Measurements from ENCODE around the gene FUT1.

The FUT1 gene

GRCh38 chr19:48738557-48739403 lies 13.7 kb downstream of the FUT1 start:
- peak overlapping the region; percentile 92 for H4K8ac ChIP-seq (ENCODE audit: low read depth, low read length)
- peaks cover 8% of the 10 kb centered on the region for H3K79me1 ChIP-seq (ENCODE audit: low read length)
- peak; percentile 85 to 93 for DNase-seq
- peaks cover 4% of the 10 kb centered on the region for H3K9me3 ChIP-seq (ENCODE audit: insufficient read depth, low read depth, low read length)
- peak overlapping the region; percentile 61 for H3K18ac ChIP-seq (ENCODE audit: low read length)
- peak overlapping the region; percentile 76 for H4K12ac ChIP-seq (ENCODE audit: low read depth, low read length)
- peak overlapping the region; percentile 72 for H3K4me2 ChIP-seq (ENCODE audit: low read length)
- H2BK12ac ChIP-seq (ENCODE audit: low read length), result peak overlapping the region; percentile 17
- H3K14ac ChIP-seq (ENCODE audit: low read length), result peak overlapping the region; percentile 60
- peaks cover 16% of the 10 kb centered on the region for H3K27me3 ChIP-seq (ENCODE audit: insufficient read depth, low read length)
- peak overlapping the region; percentile 61 for H4K91ac ChIP-seq (ENCODE audit: low read depth, low read length)
- peak overlapping the region; percentile 68 for H3K9ac ChIP-seq (ENCODE audit: low read length)
- WGBS (ENCODE audit: extremely low coverage, insufficient coverage, insufficient read length), result no CpG with 5 or more reads among the region's 96 CpGs
- no peaks in the 10 kb centered on the region for H3K79me2 ChIP-seq (ENCODE audit: control insufficient read depth, insufficient read depth, low read length, poor library complexity)
- no peaks in the 10 kb centered on the region for H3K36me3 ChIP-seq (ENCODE audit: control insufficient read depth in 1 of 2, insufficient read depth in 2 of 2, low read length in 2 of 2)
- peak overlapping the region; percentile 57 for H2AFZ ChIP-seq (ENCODE audit: insufficient read depth, low read length, poor library complexity)
- H3K4me1 ChIP-seq (ENCODE audit: control insufficient read depth in 1 of 2, insufficient read depth in 2 of 2, low read length in 2 of 2), result peaks cover 9 to 10% of the 10 kb centered on the region in 2 experiments
- H3K23ac ChIP-seq (ENCODE audit: low read length), result no peak overlapping the region
- H2BK5ac ChIP-seq (ENCODE audit: low read depth, low read length, poor library complexity), result no peak overlapping the region
- peak overlapping the region; percentile 46 for H2BK120ac ChIP-seq (ENCODE audit: insufficient read depth, low read length, poor library complexity)
- H3K27ac ChIP-seq (ENCODE audit: low read depth, low read length), result no peak overlapping the region
- H2AK5ac ChIP-seq (ENCODE audit: low read length), result no peak overlapping the region
- no peak overlapping the region for H3K4ac ChIP-seq (ENCODE audit: low read depth, low read length)
- peak overlapping the region; percentile 5 for H3K4me3 ChIP-seq (ENCODE audit: low read depth, low read length)

DNA sequence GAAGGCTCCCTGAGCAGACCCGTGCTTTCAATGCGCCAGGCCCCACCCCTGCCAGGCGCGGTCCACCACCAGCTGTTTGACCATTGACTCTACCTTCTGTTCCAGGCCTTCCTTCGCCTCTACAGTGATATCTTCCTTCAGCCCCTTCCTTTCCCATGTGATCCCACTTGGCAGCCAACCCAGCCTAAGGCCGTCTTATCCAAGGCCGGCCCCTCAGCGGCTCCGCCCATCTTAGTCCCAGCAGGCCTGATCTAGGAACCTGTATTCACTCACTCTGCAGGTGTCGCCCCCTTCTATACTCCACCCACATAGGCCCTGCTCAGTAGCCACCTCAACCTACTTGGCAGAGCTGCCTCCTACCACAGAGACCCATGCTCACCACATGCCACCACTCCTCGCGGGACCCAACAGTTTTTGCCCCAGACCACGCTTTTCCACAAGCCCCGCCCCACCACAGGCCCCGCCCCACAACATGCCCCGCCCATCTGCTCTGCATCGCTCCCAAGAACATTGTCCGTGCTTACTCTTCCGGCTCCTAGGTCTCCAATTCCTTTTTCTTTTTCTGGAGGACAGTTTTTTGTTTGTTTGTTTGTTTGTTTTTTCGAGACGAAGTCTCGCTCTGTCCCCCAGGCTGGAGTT lies 15.0 kb downstream of the FUT1 start:
- no peak overlapping the region for H3K4me3 ChIP-seq (ENCODE audit: low read depth, low read length)
- H4K8ac ChIP-seq (ENCODE audit: low read depth, low read length), result no peak overlapping the region
- H2BK12ac ChIP-seq (ENCODE audit: low read length), result no peak overlapping the region
- DNase-seq, result no peak
- H2AK5ac ChIP-seq (ENCODE audit: low read length), result no peak overlapping the region
- no peak overlapping the region for H3K4ac ChIP-seq (ENCODE audit: low read depth, low read length)
- H3K79me2 ChIP-seq (ENCODE audit: control insufficient read depth, insufficient read depth, low read length, poor library complexity), result no peaks in the 10 kb centered on the region
- peaks cover 9 to 10% of the 10 kb centered on the region in 2 experiments for H3K4me1 ChIP-seq (ENCODE audit: control insufficient read depth in 1 of 2, insufficient read depth in 2 of 2, low read length in 2 of 2)
- H3K4me2 ChIP-seq (ENCODE audit: low read length), result no peak overlapping the region
- H4K91ac ChIP-seq (ENCODE audit: low read depth, low read length), result no peak overlapping the region
- no peak overlapping the region for H2AFZ ChIP-seq (ENCODE audit: insufficient read depth, low read length, poor library complexity)
- no peak overlapping the region for H3K14ac ChIP-seq (ENCODE audit: low read length)
- no peak overlapping the region for H3K18ac ChIP-seq (ENCODE audit: low read length)
- no peak overlapping the region for H2BK120ac ChIP-seq (ENCODE audit: insufficient read depth, low read length, poor library complexity)
- H3K9ac ChIP-seq (ENCODE audit: low read length), result no peak overlapping the region
- H3K36me3 ChIP-seq (ENCODE audit: control insufficient read depth in 1 of 2, insufficient read depth in 2 of 2, low read length in 2 of 2), result no peaks in the 10 kb centered on the region
- no CpG with 5 or more reads among the region's 22 CpGs for WGBS (ENCODE audit: extremely low coverage, insufficient coverage, insufficient read length)
- H3K79me1 ChIP-seq (ENCODE audit: low read length), result peaks cover 8% of the 10 kb centered on the region
- no peak overlapping the region for H3K27ac ChIP-seq (ENCODE audit: low read depth, low read length)
- H2BK5ac ChIP-seq (ENCODE audit: low read depth, low read length, poor library complexity), result no peak overlapping the region
- H3K27me3 ChIP-seq (ENCODE audit: insufficient read depth, low read length), result peaks cover 16% of the 10 kb centered on the region
- no peak overlapping the region for H3K23ac ChIP-seq (ENCODE audit: low read length)
- no peak overlapping the region for H4K12ac ChIP-seq (ENCODE audit: low read depth, low read length)
- peaks cover 4% of the 10 kb centered on the region for H3K9me3 ChIP-seq (ENCODE audit: insufficient read depth, low read depth, low read length)

DNA sequence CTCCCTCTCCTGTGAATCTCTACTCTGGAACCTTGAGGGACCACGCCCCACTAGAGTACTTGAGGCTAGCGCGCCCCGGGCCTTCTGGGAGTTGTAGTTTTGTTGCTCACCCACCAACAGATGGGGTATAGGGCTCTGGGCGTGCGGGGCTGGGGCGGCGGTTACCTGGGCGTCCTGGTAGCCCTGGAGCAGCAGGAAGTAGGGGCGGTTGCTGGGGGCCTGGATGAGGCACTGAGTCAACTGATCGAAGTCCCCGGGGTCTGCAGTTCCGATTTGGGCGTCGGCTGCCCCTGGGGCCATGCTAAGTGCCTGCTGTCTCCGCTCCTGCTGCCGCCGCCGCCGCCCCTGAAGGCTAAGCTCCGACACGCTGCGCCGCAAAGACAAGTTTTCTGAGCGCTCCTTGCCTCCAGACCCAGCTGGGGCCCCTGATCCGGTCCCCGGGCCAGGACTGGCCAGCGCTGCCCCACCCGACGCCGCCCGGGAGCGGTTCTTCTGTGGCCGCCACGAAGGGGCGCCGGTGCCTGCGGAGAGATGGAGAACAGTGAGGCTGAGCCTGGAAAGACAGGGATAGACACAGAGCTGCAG lies 17.3 kb downstream of the FUT1 start:
- H3K79me2 ChIP-seq (ENCODE audit: control insufficient read depth, insufficient read depth, low read length, poor library complexity), result no peaks in the 10 kb centered on the region

GRCh38 chr19:48734625-48735024 lies 17.8 kb downstream of the FUT1 start:
- Histone ChIP-seq H2BK120ac (ENCODE audit: insufficient read depth, low read length, poor library complexity) (no peak overlapping the region), H3K9me3 (ENCODE audit: insufficient read depth, low read depth, low read length) (no peaks in the 10 kb centered on the region), H3K27ac (ENCODE audit: low read depth, low read length) (no peak overlapping the region), H3K18ac (ENCODE audit: low read length) (no peak overlapping the region), H2BK12ac (ENCODE audit: low read length) (no peak overlapping the region), H3K9ac (ENCODE audit: low read length) (no peak overlapping the region), H3K23ac (ENCODE audit: low read length) (no peak overlapping the region), H2AK5ac (ENCODE audit: low read length) (no peak overlapping the region), H4K12ac (ENCODE audit: low read depth, low read length) (no peak overlapping the region), H3K4me2 (ENCODE audit: low read length) (peak overlapping the region; percentile 88), H4K8ac (ENCODE audit: low read depth, low read length) (no peak overlapping the region), H3K27me3 (ENCODE audit: insufficient read depth, low read length) (peaks cover 5% of the 10 kb centered on the region), H3K4me1 (ENCODE audit: control insufficient read depth in 1 of 2, insufficient read depth in 2 of 2, low read length in 2 of 2) (peaks cover 9 to 10% of the 10 kb centered on the region in 2 experiments), H3K4me3 (ENCODE audit: low read depth, low read length) (no peak overlapping the region), H2AFZ (ENCODE audit: insufficient read depth, low read length, poor library complexity) (no peak overlapping the region), H3K14ac (ENCODE audit: low read length) (no peak overlapping the region), H3K79me1 (ENCODE audit: low read length) (peaks cover 8% of the 10 kb centered on the region), H4K91ac (ENCODE audit: low read depth, low read length) (no peak overlapping the region), H3K4ac (ENCODE audit: low read depth, low read length) (no peak overlapping the region), H3K79me2 (ENCODE audit: control insufficient read depth, insufficient read depth, low read length, poor library complexity) (no peaks in the 10 kb centered on the region), H3K36me3 (ENCODE audit: control insufficient read depth in 1 of 2, insufficient read depth in 2 of 2, low read length in 2 of 2) (no peaks in the 10 kb centered on the region), H2BK5ac (ENCODE audit: low read depth, low read length, poor library complexity) (no peak overlapping the region)
- no CpG with 5 or more reads among the region's 9 CpGs for WGBS (ENCODE audit: extremely low coverage, insufficient coverage, insufficient read length)
- DNase-seq, result no peak

More for the DNA sequence above, 17.3 kb downstream of the FUT1 start:
- H3K4me2 ChIP-seq (ENCODE audit: low read length), result peak overlapping the region; percentile 88
- peak; percentile 64 to 73 for DNase-seq
- H4K8ac ChIP-seq (ENCODE audit: low read depth, low read length), result peak overlapping the region; percentile 79
- peak overlapping the region; percentile 59 for H3K4me3 ChIP-seq (ENCODE audit: low read depth, low read length)
- peak overlapping the region; percentile 34 for H2BK120ac ChIP-seq (ENCODE audit: insufficient read depth, low read length, poor library complexity)
- H3K27me3 ChIP-seq (ENCODE audit: insufficient read depth, low read length), result peaks cover 10% of the 10 kb centered on the region
- no peak overlapping the region for H3K23ac ChIP-seq (ENCODE audit: low read length)
- peak overlapping the region; percentile 51 for H3K14ac ChIP-seq (ENCODE audit: low read length)
- H3K79me1 ChIP-seq (ENCODE audit: low read length), result peaks cover 8% of the 10 kb centered on the region
- peaks cover 2% of the 10 kb centered on the region for H3K9me3 ChIP-seq (ENCODE audit: insufficient read depth, low read depth, low read length)
- peak overlapping the region; percentile 23 for H3K18ac ChIP-seq (ENCODE audit: low read length)
- H4K12ac ChIP-seq (ENCODE audit: low read depth, low read length), result peak overlapping the region; percentile 82
- H3K4ac ChIP-seq (ENCODE audit: low read depth, low read length), result no peak overlapping the region
- no peak overlapping the region for H2AK5ac ChIP-seq (ENCODE audit: low read length)
- H3K27ac ChIP-seq (ENCODE audit: low read depth, low read length), result no peak overlapping the region
- no CpG with 5 or more reads among the region's 38 CpGs for WGBS (ENCODE audit: extremely low coverage, insufficient coverage, insufficient read length)
- no peak overlapping the region for H2BK5ac ChIP-seq (ENCODE audit: low read depth, low read length, poor library complexity)
- H2BK12ac ChIP-seq (ENCODE audit: low read length), result no peak overlapping the region
- H2AFZ ChIP-seq (ENCODE audit: insufficient read depth, low read length, poor library complexity), result peak overlapping the region; percentile 30
- no peak overlapping the region for H3K9ac ChIP-seq (ENCODE audit: low read length)
- peaks cover 9 to 10% of the 10 kb centered on the region in 2 experiments for H3K4me1 ChIP-seq (ENCODE audit: control insufficient read depth in 1 of 2, insufficient read depth in 2 of 2, low read length in 2 of 2)
- no peaks in the 10 kb centered on the region for H3K36me3 ChIP-seq (ENCODE audit: control insufficient read depth in 1 of 2, insufficient read depth in 2 of 2, low read length in 2 of 2)
- peak overlapping the region; percentile 4 for H4K91ac ChIP-seq (ENCODE audit: low read depth, low read length)
